ENCODE measurements around the gene ALPG. TPM values are rescaled to one million over a fixed set of nuclear protein-coding genes. Genes with fewer than 3 reads are reported as not detected.

Gene ALPG
- polyA plus RNA-seq, 1 donor (not counting 4 experiments of a cell fraction or from before 2014, with no cell fraction given) = not detected

DNA sequence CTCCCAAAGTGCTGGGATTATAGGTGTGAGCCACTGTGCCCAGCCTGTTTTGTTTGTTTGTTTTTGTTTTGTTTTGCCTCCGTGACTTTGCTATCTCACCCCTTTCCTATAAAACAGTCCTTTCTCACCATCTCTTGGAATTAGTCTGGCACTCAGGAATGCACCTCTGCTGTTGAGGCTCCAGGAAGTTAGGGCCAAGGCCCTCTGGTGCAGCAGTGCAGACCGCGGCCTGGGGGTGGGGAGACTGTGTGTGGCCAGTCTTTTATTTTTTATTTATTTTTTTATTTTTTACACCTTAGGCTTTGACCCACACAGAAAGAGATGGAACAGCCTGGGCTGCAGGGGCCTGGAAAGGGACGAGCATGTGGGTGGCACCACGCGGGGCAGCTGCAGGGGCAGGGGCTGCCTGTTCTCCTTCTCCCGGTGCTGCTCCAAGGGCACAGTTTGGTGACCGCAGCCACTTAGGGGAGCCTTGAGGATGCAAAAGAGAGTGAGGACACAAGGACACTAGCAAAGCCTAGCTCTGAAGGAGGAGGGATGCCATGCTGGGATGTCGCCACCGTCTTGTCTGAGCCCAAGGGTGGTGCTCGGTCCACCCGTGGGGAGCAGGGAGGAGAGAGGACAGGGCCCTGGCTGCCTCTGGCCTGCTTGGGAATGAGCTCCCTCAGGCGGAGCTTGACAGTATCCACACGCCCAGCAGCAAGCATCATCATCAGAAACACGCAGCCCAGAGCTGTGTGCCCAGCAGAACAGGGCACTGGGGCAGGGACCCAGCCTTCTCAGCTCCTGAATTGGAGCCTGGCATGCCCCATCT lies 29.9 kb downstream of the ALPG start:
- no peaks in the 10 kb centered on the region for H4K20me1 ChIP-seq (ENCODE audit: control insufficient read depth, extremely low read depth, insufficient read depth, low read length)
- no peak for DNase-seq (ENCODE audit: low read depth, low spot score)
- H3K4me1 ChIP-seq (ENCODE audit: control insufficient read depth, extremely low read depth, insufficient read depth, low read length) = no peaks in the 10 kb centered on the region
- no peaks in the 10 kb centered on the region for H3K9me3 ChIP-seq (ENCODE audit: control insufficient read depth, low read depth, low read length)
- no peaks in the 10 kb centered on the region for H3K79me2 ChIP-seq (ENCODE audit: control insufficient read depth, insufficient read depth, low read length)
- peaks cover 3% of the 10 kb centered on the region for H3K27me3 ChIP-seq (ENCODE audit: control insufficient read depth, extremely low read depth, insufficient read depth, low read length)
- no peak for FAIRE-seq
- TF ChIP-seq, protein P1, sequence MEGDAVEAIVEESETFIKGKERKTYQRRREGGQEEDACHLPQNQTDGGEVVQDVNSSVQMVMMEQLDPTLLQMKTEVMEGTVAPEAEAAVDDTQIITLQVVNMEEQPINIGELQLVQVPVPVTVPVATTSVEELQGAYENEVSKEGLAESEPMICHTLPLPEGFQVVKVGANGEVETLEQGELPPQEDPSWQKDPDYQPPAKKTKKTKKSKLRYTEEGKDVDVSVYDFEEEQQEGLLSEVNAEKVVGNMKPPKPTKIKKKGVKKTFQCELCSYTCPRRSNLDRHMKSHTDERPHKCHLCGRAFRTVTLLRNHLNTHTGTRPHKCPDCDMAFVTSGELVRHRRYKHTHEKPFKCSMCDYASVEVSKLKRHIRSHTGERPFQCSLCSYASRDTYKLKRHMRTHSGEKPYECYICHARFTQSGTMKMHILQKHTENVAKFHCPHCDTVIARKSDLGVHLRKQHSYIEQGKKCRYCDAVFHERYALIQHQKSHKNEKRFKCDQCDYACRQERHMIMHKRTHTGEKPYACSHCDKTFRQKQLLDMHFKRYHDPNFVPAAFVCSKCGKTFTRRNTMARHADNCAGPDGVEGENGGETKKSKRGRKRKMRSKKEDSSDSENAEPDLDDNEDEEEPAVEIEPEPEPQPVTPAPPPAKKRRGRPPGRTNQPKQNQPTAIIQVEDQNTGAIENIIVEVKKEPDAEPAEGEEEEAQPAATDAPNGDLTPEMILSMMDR (optimal IDR thresholded peaks at IDR 0.05 in 1 of 3, IDR thresholded peaks at IDR 0.05 in 1 of 3, conservative IDR thresholded peaks at IDR 0.05 in 1 of 3; ENCODE audit: extremely low read depth in 1 of 3, insufficient read depth in 2 of 3, low read length in 3 of 3) = no peak
- TF ChIP-seq EZH2 (IDR thresholded peaks at IDR 0.05; ENCODE audit: low read length) = no peak
- H3K27ac ChIP-seq (ENCODE audit: control insufficient read depth, insufficient read depth, low read length) = no peak overlapping the region
- H3K9ac ChIP-seq (ENCODE audit: control insufficient read depth, extremely low read depth, insufficient read depth, low read length) = no peak overlapping the region
- H2AFZ ChIP-seq (ENCODE audit: control insufficient read depth, low read length) = no peak overlapping the region
- no peaks in the 10 kb centered on the region for H3K9me1 ChIP-seq (ENCODE audit: control insufficient read depth, extremely low read depth, insufficient read depth, low read length)
- dilution Hi-C loops (cut with MboI; ENCODE audit: extremely low pct_ligation_motif_present, low sequenced_read_pairs) = loop anchor here (25.0 kb wide), 1 partner anchor 549 kb away; no protein-coding TSS in a partner anchor
- no peak overlapping the region for H3K4me3 ChIP-seq (ENCODE audit: control insufficient read depth in 2 of 3, extremely low read depth in 1 of 3, insufficient read depth in 2 of 3, low read depth in 1 of 3, low read length in 3 of 3)
- no peaks in the 10 kb centered on the region for H3K36me3 ChIP-seq (ENCODE audit: control insufficient read depth in 2 of 2, extremely low read depth in 1 of 2, insufficient read depth in 2 of 2, low read length in 2 of 2)
- H3K4me2 ChIP-seq (ENCODE audit: control insufficient read depth, extremely low read depth, insufficient read depth, low read depth, low read length) = no peak overlapping the region

DNA sequence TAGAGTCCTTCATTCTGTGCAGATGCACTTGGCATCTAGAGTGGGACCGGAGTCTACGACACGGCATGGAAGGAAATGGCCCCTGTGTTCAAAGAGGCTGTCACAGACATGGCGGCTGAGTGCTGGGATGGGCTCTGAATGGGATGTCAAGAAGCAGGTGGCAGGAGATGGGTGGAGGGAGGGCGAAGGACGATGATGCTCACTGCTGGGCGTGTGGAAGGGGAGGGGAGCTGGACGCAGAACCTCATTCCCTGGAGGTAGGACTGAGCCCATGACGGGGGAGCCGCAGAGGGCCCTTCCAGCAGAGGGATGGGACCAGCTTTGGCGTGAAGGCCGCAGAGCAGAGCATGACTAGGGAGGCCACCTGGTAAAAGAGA lies 30.5 kb downstream of the ALPG start:
- H3K4me2 ChIP-seq (ENCODE audit: control insufficient read depth, extremely low read depth, insufficient read depth, low read depth, low read length) = no peak overlapping the region
- H2AFZ ChIP-seq (ENCODE audit: control insufficient read depth, low read length) = no peak overlapping the region
- no peak for FAIRE-seq

More for the DNA sequence above, 30.5 kb downstream of the ALPG start:
- dilution Hi-C loops (cut with MboI; ENCODE audit: extremely low pct_ligation_motif_present, low sequenced_read_pairs) = loop anchor here (25.0 kb wide), 1 partner anchor 550 kb away; no protein-coding TSS in a partner anchor
- no peaks in the 10 kb centered on the region for H3K9me3 ChIP-seq (ENCODE audit: control insufficient read depth, low read depth, low read length)
- H3K9ac ChIP-seq (ENCODE audit: control insufficient read depth, extremely low read depth, insufficient read depth, low read length) = no peak overlapping the region
- H4K20me1 ChIP-seq (ENCODE audit: control insufficient read depth, extremely low read depth, insufficient read depth, low read length) = no peaks in the 10 kb centered on the region
- no peaks in the 10 kb centered on the region for H3K36me3 ChIP-seq (ENCODE audit: control insufficient read depth in 2 of 2, extremely low read depth in 1 of 2, insufficient read depth in 2 of 2, low read length in 2 of 2)
- TF ChIP-seq EZH2 (IDR thresholded peaks at IDR 0.05; ENCODE audit: low read length) = no peak
- TF ChIP-seq, protein P1 (optimal IDR thresholded peaks at IDR 0.05 in 1 of 3, IDR thresholded peaks at IDR 0.05 in 1 of 3, conservative IDR thresholded peaks at IDR 0.05 in 1 of 3; ENCODE audit: extremely low read depth in 1 of 3, insufficient read depth in 2 of 3, low read length in 3 of 3) = no peak
- no peaks in the 10 kb centered on the region for H3K79me2 ChIP-seq (ENCODE audit: control insufficient read depth, insufficient read depth, low read length)
- no peak for DNase-seq (ENCODE audit: low read depth, low spot score)
- no peak overlapping the region for H3K27ac ChIP-seq (ENCODE audit: control insufficient read depth, insufficient read depth, low read length)
- peaks cover 3% of the 10 kb centered on the region for H3K27me3 ChIP-seq (ENCODE audit: control insufficient read depth, extremely low read depth, insufficient read depth, low read length)
- H3K4me3 ChIP-seq (ENCODE audit: control insufficient read depth in 2 of 3, extremely low read depth in 1 of 3, insufficient read depth in 2 of 3, low read depth in 1 of 3, low read length in 3 of 3) = no peak overlapping the region
- no peaks in the 10 kb centered on the region for H3K4me1 ChIP-seq (ENCODE audit: control insufficient read depth, extremely low read depth, insufficient read depth, low read length)
- no peaks in the 10 kb centered on the region for H3K9me1 ChIP-seq (ENCODE audit: control insufficient read depth, extremely low read depth, insufficient read depth, low read length)
